CD4-positive, alpha-beta T cell treated with Interleukin-4 for 1 hour (primary cell): ENCODE results near the gene MBD5.

ENCODE experiments used
- DNase-seq, 2 donors: peaks; one replicate each; pipeline ENCODE4 v3.0.0-alpha.2; 2020 to 2022

The MBD5 gene

DNA sequence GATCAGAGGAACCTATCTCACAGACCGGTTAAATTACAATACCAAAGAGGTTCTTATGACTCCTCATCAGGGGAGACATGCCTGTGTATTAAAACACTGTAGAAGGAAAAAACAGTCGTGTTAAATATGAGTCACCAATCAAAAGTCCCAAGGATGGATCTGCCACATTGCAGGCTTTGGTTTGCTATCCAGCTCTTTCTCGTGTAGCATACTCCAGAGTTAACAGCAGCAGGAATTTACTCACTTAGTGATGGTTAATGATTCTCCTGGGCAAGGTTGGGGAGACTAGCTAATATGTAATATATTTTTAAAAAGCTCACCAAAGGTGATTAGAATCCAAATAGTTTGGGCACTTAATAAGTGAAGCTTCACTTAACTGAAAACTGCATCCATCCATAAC lies 109.7 kb downstream of the MBD5 start:
- DNase-seq, result no peak

DNA sequence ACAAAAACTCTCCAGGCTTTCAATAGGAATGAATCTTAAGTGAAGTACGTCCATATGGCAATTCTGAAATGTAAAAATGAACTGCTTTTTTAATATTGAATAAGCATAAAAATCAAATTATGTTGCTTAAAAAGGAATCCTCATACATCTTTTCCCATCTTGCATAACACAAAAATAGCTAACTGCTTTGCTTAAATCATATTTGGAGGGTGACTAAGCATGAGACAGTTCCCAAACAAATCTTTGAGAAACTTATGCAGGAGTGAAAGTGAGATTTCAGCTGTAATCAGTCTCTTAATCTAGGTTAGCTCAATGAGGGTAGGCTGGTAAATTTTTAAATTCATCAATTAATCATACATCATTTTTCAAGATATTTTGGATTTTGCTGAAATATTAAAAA lies 111.5 kb downstream of the MBD5 start:
- no peak for DNase-seq

DNA sequence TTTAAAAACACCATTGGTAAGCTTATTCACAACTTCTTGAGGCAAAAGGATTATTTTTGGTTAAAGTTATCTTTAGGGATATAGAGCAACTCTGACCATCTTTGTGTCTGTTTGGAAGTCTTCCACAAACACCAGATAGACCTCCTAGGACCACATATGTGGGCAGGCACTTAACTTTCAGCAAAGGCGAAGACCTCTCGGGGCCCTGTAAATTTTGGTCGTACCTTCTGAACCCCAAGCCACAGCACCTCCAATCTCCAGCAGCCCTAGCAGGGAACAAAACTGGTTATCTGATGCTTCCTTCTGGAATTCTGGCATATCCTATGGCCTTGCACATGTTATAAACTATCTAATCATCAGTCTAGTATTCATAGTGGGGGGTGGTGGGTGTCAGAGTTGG lies 114.8 kb downstream of the MBD5 start:
- DNase-seq, result no peak

DNA sequence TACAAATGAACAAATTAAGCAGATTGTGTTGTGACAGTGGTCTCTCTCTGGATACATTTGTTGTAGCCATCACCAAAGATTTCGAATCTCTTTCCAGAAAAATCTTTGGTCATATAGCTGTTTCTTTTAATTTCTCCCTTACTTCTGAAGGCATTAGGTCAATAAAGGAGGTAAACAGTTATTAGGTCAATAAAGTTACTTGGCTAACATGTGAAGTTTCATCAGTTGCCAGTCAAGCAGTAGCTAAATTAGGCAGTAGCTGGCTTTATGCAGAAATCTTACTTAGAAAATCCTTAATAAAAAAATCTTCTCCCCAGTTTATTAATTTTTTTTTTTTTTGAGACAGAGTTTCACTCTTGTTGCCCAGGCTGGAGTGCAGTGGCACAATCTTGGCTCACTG lies 115.5 kb downstream of the MBD5 start:
- DNase-seq, result no peak

DNA sequence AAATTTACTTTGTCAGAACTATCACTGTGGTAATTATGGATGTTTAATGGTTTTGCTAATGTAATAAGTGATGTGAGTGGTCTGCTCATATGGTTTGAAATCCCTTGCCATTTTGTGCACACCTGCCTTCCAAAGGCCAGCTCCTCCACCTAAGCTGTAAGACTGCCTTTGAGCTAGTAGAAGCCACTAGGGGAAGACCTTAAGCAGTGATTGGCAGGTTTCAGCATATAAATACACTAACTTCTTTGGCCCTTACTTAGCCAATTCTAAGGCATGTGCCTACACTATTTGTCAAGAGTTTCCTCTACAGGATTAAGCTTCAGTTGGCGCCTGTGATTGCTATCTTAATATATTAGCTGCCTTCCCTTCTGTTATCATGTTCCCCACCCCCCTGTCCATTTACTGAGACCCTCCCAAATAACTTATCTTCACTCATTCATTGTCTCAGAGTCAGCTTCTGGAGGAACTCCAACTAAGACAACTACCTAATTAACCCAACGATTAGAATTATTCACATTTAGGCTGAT lies 141.1 kb downstream of the MBD5 start:
- no peak for DNase-seq

DNA sequence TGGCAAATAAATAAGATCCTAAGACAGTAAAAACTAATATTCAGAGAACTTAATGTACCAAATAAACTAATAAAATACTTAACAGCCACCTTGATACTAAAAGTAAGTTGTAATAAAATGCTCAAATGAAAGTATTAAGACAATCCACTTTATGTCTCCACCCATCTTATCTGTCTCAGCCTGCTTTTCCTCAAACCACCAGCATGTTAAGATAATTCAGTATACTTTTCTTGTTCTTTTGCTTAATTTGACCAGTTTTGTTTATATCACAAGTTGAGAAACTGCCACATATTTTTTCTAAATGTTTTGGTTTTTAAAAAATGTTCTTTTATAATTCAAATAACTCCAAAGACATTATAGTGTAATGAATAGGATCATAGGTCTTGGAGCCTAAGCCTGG lies 142.0 kb downstream of the MBD5 start:
- no peak for DNase-seq

DNA sequence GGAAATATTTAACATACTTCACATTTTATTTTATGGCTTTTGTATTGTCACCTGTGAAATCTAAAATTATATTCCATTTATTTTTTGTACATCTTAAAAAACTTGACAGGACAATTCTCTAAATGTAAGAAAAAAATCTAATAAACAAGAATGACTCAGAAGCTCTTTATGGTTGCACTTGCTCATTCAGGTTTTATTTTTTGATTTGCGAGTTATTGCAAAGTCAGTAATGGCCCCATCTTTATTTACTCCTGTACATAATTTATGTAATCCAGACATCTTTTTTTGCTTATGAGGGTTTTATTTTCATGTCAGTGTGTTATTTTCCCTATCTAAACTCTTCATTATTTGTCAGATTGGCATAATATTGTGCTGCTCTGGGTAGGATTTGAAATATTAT lies 145.1 kb downstream of the MBD5 start:
- no peak for DNase-seq

DNA sequence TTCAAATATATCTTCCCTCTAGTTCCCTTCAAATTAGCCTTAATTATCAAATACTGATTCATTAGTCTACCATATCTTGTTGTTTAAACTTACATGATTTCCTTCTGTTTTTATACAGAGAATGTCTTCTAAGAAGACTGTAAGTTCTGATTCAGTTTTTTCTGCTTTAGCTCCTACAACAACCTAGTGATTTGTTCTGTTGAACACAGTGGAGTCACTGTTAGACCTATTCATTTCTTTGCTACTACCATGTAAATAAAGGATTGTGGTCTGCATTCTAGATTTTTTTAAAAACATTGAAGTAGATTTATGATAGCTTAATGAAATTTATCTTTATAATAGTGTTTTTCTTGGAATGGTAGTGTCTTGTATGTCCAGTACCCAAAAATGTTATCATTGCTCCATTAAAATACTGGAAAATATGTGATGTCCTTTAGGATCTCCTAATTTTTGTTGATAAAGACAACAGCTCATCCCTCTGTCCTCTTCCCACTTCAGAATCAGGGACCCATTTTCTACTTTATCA lies 146.4 kb downstream of the MBD5 start:
- DNase-seq, result no peak

DNA sequence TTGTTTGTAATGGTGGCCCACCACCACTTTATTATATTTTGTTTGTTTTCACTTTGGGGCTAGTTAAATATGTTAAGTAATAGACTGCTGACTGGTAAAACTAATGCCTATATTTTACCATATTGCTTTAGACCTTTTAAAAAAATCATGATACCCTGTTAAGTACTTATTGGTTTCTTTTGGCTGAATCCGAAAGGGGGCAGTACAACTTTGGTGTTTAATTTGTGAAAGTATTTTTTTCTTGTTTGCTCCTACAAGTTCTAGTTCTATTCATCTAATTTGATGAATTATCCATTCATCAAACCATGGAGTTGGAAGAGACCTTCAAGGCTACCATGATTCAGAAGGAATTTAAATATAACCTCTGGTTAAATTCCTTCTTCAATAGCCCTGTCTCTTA lies 147.0 kb downstream of the MBD5 start:
- no peak for DNase-seq

DNA sequence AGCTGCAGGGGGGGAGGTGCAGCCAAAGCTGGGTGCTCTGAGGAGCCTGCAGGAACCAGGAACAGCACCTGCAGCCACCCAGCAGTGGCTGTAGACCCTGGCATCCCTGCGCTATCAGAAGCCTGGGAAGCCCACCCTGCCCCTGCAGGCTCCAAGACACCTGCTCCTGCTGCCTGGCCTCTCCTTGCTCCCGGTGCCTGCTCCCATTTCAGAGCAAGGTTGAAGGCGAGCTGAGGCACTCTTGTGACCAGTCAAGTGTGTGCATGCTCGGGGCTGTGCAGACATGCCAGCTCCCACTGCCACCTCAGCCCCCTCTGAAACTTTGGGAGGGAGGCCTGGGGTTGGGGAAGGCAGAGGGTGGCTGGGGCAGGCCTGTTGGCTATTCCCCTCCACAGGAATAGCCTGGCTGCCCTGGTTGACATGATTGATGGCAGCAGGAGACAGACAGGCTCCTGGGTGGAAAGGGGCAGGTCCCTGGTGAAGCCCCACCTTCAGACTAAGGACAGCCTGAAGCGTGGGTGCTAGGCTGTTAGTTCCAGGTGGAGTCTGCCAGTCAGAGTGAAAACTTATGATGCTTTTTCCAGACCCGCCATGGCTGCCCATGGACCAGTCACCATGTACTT lies 151.4 kb downstream of the MBD5 start:
- no peak for DNase-seq

DNA sequence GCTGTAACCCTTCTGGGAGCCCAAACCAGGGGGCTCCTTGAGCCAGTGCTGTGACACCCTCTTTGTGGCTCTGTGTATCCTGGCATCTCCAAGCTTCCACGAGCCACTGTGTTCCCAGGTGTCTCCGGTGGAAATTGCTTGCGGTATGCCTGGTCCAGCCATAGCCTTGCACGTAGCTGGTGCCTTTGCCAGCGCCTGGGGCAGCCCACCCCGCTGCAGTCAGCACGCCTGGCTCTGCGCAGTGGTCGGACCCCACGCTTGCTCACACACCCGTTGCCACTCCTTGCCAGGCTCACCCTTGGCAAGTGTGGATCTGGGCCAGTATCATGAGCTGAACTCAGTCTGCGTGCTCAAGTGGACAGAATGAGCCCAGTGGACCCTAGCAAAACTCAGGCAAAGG lies 152.3 kb downstream of the MBD5 start:
- DNase-seq, result no peak

DNA sequence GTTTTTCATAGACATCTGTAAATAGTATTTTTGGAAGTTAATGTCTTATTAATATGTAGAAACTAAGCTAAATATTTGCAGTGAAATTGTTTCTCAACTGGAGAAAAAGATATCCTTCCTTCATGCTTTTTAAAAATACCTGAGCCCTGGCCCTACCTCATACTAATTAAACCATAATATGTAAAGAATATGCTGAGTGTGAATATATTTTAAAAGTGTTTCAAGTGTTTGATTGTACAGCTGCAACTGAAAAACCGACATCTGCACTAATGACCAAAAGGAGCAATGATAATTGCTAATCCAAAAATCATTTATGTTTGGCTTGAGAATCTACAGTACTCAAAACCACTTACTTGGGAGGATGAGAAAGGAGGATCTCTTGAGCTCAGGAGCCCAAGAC lies 156.7 kb downstream of the MBD5 start:
- no peak for DNase-seq

DNA sequence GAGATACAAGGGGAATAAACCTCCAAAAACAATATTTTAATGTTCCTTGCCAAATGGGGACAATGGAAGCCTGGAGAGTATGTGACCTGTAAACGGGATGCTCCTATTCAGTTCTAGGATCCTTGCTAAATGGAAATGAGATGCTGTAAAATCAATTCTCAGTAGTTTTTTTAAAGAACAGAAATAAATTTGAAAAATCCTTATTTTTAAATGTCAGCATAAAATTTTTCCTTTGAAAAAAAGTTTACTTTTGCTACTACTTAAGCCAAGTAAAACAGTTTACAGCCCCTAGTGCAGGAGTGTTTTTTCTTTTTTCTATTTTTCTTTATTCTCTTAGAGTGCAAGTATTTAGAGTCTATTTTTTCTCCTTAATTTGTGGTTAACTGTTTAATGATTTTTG lies 158.8 kb downstream of the MBD5 start:
- no peak for DNase-seq

DNA sequence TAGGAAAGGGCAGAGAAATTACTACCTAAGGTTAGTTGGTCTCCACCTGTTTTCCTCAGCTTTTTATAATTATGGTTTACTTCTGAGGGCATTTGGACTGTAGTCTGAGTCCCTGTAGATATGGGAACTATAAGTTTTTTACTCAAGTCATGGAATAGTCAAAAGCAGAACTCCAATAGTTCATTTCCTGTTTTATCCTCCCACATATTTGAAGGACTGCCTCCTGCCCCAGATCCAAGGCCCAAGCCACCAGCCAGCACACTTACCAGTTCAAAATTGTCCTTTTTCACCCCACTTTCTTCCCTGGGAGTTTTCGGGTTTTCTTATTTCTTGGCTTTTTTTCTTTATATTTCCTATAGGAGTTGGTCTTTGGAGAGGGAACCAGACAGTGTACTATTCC lies 164.1 kb downstream of the MBD5 start:
- DNase-seq, result no peak

DNA sequence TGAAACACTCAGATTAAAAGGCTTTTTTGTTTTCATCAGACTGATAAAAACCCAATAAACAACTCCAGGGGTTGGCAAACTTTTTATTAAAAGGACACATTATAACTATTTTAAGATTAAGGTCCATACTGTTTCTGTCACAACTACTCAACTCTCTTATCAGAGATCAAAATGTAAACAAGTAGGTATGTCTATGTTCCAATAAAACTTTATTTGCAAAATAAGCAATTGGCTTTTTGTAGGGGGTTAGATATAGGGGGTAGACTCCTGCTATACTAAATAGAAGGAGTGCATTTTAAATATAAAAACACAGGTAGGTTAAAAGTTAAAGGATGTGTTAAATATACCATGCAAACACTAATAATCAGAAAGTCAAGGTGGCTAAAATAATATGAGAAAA lies 174.0 kb downstream of the MBD5 start:
- no peak for DNase-seq

DNA sequence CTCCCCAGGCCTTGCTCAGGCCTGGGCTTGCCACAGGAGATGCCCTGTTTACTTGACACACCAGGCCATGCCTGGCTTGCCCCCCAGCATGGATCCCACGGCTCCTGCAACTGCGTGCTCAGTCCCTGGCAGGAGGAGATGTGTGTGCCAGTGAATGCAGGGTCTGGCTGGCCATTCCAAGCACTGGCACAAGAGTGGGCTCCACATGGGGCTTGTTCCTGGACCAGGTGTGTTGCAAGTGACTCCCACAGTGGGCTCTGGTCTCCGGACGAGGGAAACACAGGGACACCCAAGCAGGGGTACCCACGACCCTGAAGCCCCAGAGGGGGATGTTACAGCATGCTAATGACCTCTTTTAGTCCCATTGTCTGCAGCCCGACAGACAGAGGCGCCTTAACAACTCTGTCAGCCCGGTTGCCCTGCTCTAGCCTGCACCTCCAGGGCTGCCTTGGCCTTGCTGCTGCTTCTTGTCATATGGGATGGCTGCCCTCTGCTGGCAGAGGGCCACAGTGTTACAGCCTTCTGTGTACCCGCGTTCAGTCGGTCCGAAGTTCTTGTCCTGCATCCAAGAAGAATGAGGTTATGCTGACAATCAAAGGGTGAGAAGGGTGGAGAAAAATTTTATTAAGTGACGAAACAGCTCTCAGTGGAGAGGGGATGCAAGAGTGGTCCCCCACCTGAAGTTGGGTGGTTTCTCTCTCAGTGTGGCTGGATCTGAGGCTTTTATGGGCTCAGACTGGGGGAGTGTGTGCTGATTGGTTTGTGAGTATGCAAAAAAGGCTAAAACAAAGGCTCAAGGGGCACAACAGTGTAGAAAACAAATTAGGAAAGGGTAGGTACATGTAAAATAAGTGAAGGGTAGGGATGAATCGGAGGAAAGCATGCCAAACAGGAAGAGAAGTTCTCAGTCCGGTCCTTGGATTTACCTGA lies 180.4 kb downstream of the MBD5 start:
- peak; percentile 14 to 30 for DNase-seq

DNA sequence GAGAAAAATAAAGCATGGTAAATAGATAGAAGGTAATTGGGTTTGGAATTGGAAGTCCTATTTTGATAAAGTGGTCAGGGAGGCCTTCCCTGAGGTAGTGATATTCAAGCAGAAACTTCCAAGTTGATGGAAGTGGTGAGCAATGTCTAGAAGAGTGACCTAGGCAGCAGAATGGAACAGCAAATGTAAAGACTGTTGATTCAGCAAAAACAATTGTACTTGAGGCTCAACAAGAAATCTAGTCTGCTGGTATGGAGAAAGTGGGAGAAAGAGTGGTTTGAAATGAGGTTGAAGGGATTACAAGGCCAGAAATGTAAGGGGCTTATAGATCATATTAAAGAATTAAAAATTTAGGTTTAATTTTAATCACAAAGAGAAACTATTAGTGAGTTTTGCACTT lies 181.3 kb downstream of the MBD5 start:
- no peak for DNase-seq

DNA sequence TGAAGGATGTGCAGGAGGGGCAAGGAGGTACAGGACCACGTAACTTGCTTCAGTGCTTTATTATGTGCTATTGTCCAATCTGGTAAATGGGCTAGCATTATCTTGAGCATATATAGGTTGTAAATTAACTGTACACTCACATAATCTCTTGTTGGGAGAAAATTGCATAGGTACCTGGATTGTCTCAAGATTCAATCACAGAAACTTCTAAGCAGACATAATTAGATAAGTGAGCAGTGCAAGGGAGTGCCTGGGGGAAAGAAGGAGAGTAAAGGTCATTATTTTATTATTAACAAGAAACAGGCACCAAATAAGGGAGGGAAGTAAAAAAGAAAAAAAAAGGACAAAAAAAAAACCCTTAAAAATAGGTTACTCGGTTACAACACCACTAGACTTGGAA lies 186.2 kb downstream of the MBD5 start:
- DNase-seq, result no peak

DNA sequence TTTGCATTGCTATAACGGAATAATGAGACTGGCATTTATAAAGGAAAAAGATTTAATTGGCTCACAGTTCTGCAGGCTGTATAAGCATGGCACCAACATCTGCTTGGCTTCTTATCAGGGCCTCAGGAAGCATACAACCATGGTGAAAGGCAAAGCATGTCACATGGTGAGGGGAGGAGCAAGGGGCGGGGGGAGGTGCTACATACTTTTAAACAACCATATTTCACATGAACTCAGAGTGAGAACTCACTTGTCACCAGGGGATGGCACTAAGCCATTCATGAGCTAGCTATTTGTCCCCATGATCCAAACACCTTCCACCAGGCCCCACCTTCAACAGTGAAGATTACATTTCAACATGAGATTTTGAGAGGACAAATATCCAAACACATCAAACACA lies 188.7 kb downstream of the MBD5 start:
- DNase-seq, result no peak

DNA sequence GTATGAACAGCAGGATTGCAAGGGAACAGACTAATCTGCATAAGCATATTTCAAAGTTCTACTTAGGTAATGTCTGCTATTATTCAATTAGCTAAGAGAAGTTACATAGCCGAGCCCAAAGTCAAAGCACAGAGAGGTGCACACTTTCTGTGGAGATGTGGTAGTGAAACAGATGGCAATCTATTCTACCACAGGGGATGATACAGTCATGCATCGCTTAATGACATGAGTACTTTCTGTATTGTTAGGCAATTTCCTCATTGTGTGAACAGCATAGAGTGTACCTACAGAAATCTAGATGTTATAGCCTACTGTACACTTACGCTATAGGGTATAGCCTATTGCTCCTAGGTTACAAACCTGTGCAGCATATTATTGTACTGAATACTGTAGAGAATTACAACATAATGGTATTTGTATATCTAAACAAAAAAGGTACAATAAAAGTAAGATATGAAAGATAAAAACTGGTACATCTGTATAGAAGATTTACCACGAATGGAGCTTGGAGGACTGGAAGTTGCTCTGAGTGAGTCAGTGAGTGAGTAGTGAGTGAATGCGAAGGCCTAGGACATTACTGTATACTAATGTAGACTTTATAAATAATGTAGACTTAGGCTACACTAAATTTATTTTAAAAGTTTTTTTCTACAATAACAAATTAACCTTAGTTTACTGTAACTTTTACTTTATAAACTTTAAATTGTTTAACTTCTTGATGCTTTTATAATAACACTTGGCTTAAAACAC lies 197.6 kb downstream of the MBD5 start:
- no peak for DNase-seq

DNA sequence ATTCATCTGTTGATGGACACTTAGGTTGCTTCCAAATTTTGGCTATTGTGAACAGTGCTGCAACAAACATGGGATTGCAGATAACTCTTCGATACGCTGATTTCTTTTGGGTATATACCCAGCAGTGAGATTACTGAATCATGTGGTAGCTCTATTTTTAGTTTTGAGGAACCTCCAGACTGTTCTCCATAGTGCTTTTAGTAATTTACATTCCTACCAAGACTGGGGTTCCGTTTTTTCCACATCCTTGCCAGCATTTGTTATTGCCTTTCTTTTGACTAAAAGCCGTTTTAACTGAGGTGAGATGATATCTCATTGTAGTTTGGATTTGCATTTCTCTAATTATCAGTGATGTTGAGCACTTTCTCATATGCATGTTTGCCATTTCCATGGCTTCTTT lies 200.3 kb downstream of the MBD5 start:
- DNase-seq, result no peak

DNA sequence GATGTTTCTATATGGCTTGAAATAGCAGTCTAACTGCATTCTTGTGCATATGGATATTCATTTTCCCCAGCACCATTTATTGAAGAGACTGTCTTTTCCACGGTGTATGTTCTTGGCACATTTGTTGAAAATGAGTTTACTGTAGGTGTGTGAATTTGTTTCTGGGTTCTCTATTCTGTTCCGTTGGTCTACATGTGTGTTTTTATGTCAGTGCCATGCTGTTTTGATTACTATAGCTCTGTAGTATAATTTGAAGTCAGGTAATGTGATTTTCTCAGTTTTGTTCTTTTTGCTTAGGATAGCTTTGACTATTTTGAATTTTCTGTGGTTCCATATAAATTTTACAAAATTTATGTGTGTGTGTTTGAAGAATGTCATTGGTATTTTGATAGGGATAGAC lies 201.0 kb downstream of the MBD5 start:
- DNase-seq, result no peak

DNA sequence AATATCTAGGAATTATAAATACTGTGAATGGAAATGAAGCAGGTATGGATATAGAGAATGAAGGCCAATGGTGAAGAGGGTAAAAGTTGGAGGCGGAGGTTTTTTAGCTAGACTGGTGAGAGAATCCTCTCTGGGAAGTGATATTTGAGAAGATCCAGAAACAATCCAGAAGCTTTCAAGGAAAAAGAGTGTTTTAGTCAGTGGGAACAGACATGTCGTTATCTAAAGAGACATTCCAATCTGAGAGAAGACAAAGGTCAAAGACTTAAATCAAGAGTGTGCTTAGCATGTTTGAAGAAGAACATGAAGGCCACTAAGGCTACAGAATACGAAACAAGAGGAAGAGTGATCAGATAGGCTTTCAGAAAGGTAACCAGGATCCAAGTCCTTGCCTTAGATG lies 211.0 kb downstream of the MBD5 start:
- no peak for DNase-seq
